ENCODE results near the gene FURIN. TPM values are rescaled to one million over a fixed set of nuclear protein-coding genes. Genes with fewer than 3 reads are reported as not detected.

The FURIN gene
- total and polyA plus RNA-seq, 9 of the 15 experiments (the other 6 are each of a cell fraction or from before 2014, with no cell fraction given) = 0.92 to 99.9 (median 34.8) TPM

DNA sequence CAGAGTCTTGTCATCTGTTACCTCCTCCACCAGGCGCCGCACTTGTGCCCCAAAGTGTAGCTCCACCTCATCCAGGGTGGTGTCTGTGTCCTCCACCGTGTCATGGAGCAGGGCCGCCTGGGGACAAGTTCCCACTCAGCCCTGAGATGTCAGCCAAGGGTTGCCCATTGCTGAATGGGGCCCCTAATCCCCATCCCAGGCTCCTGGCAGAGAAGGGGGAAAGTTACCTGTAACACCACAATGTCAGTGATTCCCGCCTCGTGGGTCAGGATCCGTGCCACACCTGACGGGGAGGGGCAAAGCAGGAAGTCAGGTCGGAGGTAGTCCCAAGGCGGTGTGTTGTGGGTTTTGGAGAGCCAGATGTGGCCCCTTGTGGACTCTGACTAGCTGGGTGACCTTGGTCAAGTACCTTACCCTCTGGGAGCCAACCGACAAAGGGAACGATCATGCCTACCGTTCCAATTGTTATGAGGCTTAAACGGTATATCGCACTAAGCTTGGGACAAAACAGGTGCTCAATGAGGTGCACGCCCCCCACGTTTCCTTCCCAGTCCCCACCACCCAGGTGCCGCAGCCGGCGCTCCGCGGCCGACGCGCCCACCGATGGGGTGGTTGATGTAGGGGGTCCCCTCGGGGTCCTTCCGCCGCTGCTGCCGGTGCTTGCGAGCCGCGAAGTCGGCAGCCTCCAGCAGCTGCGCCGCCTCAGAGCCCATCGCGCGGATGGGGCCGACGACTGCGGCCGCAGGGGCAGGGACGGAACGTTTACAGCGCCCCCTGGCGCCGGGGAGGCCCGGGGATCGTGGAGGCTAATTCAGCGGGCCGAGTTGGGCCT is 63.7 kb downstream of the FURIN start, which contains the start of gene HDDC3 (continued):
- TF ChIP-seq, protein P1, sequence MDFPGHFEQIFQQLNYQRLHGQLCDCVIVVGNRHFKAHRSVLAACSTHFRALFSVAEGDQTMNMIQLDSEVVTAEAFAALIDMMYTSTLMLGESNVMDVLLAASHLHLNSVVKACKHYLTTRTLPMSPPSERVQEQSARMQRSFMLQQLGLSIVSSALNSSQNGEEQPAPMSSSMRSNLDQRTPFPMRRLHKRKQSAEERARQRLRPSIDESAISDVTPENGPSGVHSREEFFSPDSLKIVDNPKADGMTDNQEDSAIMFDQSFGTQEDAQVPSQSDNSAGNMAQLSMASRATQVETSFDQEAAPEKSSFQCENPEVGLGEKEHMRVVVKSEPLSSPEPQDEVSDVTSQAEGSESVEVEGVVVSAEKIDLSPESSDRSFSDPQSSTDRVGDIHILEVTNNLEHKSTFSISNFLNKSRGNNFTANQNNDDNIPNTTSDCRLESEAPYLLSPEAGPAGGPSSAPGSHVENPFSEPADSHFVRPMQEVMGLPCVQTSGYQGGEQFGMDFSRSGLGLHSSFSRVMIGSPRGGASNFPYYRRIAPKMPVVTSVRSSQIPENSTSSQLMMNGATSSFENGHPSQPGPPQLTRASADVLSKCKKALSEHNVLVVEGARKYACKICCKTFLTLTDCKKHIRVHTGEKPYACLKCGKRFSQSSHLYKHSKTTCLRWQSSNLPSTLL (IDR thresholded peaks at IDR 0.05) = no peak
- TF ChIP-seq HDAC3 (IDR thresholded peaks at IDR 0.05; ENCODE audit: borderline replicate concordance, partially characterized antibody) (no peak), SRSF9 (IDR thresholded peaks at IDR 0.05; ENCODE audit: borderline replicate concordance, low read depth, low read length) (no peak), SMARCA4 (IDR thresholded peaks at IDR 0.05) (no peak), BMI1 (IDR thresholded peaks at IDR 0.05; ENCODE audit: low read length) (no peak), FOXM1 (IDR thresholded peaks at IDR 0.05; ENCODE audit: low read depth) (no peak), FOXM1 (CRISPR knock-in tag; IDR thresholded peaks at IDR 0.05; ENCODE audit: low read depth) (no peak), HMG20B (CRISPR knock-in tag; IDR thresholded peaks at IDR 0.05) (no peak), FUS (optimal IDR thresholded peaks at IDR 0.05; ENCODE audit: low read depth, low read length) (peak; percentile 28), ZSCAN29 (IDR thresholded peaks at IDR 0.05) (0 out of 2 replicates have a peak, but pooled peaks have one; percentile 51), MAFF (IDR thresholded peaks at IDR 0.05; ENCODE audit: low read length) (no peak), PHTF2 (CRISPR knock-in tag; IDR thresholded peaks at IDR 0.05) (no peak), TARDBP (IDR thresholded peaks at IDR 0.05) (no peak), RBM39 (optimal IDR thresholded peaks at IDR 0.05; ENCODE audit: low read depth, low read length) (no peak), YBX1 (IDR thresholded peaks at IDR 0.05) (no peak), MAZ (CRISPR knock-in tag; conservative IDR thresholded peaks at IDR 0.05 in 1 of 2, IDR thresholded peaks at IDR 0.05 in 1 of 2) (peak in 1 of 2 experiments; percentile 84; a peak in 3 of 4 replicates), TAF9B (IDR thresholded peaks at IDR 0.05; ENCODE audit: partially characterized antibody) (no peak), CBFA2T3 (IDR thresholded peaks at IDR 0.05) (no peak; the same call in 1 of the 2 replicates), ZNF165 (CRISPR knock-in tag; IDR thresholded peaks at IDR 0.05; ENCODE audit: borderline replicate concordance) (0 out of 2 replicates have a peak, but pooled peaks have one; percentile 7), ZNF143 (CRISPR knock-in tag; IDR thresholded peaks at IDR 0.05) (no peak), NFIC (IDR thresholded peaks at IDR 0.05) (peak; percentile 43)
- TF ChIP-seq, protein P2, sequence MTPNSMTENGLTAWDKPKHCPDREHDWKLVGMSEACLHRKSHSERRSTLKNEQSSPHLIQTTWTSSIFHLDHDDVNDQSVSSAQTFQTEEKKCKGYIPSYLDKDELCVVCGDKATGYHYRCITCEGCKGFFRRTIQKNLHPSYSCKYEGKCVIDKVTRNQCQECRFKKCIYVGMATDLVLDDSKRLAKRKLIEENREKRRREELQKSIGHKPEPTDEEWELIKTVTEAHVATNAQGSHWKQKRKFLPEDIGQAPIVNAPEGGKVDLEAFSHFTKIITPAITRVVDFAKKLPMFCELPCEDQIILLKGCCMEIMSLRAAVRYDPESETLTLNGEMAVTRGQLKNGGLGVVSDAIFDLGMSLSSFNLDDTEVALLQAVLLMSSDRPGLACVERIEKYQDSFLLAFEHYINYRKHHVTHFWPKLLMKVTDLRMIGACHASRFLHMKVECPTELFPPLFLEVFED (CRISPR knock-in tag; conservative IDR thresholded peaks at IDR 0.05) = peak; percentile 82; the same call in 1 of the 2 replicates
- TF ChIP-seq, protein P3, sequence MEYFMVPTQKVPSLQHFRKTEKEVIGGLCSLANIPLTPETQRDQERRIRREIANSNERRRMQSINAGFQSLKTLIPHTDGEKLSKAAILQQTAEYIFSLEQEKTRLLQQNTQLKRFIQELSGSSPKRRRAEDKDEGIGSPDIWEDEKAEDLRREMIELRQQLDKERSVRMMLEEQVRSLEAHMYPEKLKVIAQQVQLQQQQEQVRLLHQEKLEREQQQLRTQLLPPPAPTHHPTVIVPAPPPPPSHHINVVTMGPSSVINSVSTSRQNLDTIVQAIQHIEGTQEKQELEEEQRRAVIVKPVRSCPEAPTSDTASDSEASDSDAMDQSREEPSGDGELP (CRISPR knock-in tag; IDR thresholded peaks at IDR 0.05; ENCODE audit: borderline replicate concordance) = peak; percentile 87
- TF ChIP-seq, protein P4, sequence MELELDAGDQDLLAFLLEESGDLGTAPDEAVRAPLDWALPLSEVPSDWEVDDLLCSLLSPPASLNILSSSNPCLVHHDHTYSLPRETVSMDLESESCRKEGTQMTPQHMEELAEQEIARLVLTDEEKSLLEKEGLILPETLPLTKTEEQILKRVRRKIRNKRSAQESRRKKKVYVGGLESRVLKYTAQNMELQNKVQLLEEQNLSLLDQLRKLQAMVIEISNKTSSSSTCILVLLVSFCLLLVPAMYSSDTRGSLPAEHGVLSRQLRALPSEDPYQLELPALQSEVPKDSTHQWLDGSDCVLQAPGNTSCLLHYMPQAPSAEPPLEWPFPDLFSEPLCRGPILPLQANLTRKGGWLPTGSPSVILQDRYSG (tag; conservative IDR thresholded peaks at IDR 0.05; ENCODE audit: low read depth) = 0 out of 2 replicates have a peak, but pooled peaks have one; percentile 25

All from K562 (cell line).